Suprapubic skin (tissue), 4 donors: ENCODE measurements around the gene MGAT2.

Experiments used
- EP300 ChIP-seq: sonication (generic); formaldehyde crosslinking; IDR thresholded peaks from one replicate; pipeline ENCODE4 v1.6.1; 2017; ENCODE audit warnings: antibody characterized with exemption
- POLR2A ChIP-seq, 2 donors: fragments of 450-650 bp; IDR thresholded peaks; one replicate each; pipeline ENCODE4 v1.6.1; 2017; ENCODE audit warnings: antibody characterized with exemption in 2 of 2, mild to moderate bottlenecking in 2 of 2, moderate library complexity in 2 of 2
- POLR2AphosphoS5 ChIP-seq, 3 donors: sonication (generic); formaldehyde crosslinking; IDR thresholded peaks; one replicate each; pipeline ENCODE4 v1.6.1; 2017; ENCODE audit warnings: antibody characterized with exemption in 3 of 3
- TF ChIP-seq, protein P1 (sequence below), 2 donors: fragments of 200-600 bp in 1 of 2; fragments of 450-650 bp in 1 of 2; sonication (generic) in 1 of 2; IDR thresholded peaks; one replicate each; pipeline ENCODE4 v1.5.1; 2016 to 2019; ENCODE audit warnings: antibody characterized with exemption in 2 of 2, mild to moderate bottlenecking in 1 of 2, moderate library complexity in 1 of 2

DNA sequence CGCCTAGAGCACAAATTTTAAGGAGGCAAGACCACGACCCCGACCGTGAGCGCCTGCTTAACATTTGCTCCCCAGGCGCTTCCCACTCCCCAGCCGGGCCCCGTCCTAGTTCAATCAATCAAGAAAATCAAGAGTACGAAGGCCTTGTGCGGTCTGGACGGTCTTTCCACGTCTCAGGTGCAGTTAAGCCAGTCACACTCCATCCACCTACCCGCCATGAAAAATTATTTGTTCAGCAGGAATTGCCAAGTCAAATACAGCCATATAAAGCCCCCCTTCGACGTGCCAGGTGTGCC lies 22.5 kb upstream of the MGAT2 start:
- TF ChIP-seq POLR2A (IDR thresholded peaks at IDR 0.05) (no peak), POLR2AphosphoS5 (IDR thresholded peaks at IDR 0.05) (no peak), EP300 (no peak)
- TF ChIP-seq, protein P1, sequence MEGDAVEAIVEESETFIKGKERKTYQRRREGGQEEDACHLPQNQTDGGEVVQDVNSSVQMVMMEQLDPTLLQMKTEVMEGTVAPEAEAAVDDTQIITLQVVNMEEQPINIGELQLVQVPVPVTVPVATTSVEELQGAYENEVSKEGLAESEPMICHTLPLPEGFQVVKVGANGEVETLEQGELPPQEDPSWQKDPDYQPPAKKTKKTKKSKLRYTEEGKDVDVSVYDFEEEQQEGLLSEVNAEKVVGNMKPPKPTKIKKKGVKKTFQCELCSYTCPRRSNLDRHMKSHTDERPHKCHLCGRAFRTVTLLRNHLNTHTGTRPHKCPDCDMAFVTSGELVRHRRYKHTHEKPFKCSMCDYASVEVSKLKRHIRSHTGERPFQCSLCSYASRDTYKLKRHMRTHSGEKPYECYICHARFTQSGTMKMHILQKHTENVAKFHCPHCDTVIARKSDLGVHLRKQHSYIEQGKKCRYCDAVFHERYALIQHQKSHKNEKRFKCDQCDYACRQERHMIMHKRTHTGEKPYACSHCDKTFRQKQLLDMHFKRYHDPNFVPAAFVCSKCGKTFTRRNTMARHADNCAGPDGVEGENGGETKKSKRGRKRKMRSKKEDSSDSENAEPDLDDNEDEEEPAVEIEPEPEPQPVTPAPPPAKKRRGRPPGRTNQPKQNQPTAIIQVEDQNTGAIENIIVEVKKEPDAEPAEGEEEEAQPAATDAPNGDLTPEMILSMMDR (IDR thresholded peaks at IDR 0.05): no peak
